GM18505 (cell line): Measurements from ENCODE around the gene TBX6.

Experiments used
- ATAC-seq: cut with Tn5 transposase; IDR thresholded peaks from one replicate; pipeline ENCODE4 v1.9.1; 2021; ENCODE audit not compliant: unreplicated experiment
- POLR2A ChIP-seq: IDR thresholded peaks from 4 replicates; pipeline ENCODE4 v1.6.1; 2011; ENCODE audit warnings: borderline replicate concordance; ENCODE audit not compliant: insufficient read depth, insufficient read length; ENCODE audit errors: extremely low read depth

The TBX6 gene

DNA sequence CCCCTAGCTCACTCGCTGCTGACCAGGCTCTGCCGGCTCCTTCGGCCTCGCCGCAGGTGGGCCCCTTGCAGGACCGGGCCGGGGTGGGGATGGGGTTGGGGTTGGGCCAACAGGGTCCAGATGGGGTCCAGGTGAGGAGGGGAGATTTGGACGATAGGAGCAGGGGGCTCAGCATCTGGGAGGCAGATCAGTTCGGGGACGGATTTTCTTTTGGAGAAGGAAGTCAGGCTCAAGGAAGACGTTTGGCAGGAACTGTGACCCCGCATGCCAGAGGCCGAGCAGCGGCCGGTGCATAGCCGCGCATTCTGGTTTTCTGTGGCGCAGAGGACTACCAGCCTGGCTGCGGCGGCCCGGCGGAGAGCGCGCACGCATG is 27.0 kb downstream of the TBX6 start:
- TF ChIP-seq POLR2A, result no peak
- no peak for ATAC-seq

DNA sequence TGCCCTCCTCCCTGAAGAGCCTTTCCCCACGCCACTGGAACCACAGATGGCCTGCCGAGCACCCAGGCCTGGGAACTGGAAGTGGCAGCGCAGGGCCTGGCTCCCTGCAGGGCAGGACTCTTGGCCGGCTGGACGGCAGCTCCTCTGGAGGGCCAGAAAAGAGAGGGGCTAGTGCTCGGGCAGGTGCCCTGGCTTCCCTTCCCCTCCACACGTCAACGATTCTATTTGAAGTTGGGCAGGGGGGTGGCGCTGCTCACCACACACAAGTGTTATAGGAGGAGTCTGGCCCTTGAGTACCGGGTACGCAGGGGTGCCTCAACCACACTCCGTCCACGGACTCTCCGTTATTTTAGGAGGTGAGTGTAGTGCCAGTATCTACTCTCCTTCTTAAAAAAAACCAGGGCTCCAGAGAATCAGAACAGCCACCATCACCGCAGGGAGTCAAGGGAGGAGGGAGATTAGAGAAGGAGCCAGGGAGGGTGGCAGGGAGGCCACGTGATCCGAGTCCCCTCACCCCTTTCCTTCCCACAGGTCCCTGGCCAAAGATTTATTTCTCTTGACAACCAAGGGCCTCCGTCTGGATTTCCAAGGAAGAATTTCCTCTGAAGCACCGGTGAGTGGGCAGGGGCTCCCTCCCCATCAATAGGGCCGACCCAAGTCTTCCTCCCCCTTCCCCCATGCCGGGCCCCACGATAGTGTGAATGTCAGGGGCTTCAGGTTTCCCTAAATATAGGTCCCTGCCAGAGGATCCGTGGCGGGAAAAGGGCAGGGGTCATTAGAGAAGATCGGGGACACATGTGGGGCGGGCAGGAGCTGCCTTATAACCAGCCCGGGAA is 27.6 kb downstream of the TBX6 start:
- no peak for ATAC-seq
- peak; percentile 73 for TF ChIP-seq POLR2A

DNA sequence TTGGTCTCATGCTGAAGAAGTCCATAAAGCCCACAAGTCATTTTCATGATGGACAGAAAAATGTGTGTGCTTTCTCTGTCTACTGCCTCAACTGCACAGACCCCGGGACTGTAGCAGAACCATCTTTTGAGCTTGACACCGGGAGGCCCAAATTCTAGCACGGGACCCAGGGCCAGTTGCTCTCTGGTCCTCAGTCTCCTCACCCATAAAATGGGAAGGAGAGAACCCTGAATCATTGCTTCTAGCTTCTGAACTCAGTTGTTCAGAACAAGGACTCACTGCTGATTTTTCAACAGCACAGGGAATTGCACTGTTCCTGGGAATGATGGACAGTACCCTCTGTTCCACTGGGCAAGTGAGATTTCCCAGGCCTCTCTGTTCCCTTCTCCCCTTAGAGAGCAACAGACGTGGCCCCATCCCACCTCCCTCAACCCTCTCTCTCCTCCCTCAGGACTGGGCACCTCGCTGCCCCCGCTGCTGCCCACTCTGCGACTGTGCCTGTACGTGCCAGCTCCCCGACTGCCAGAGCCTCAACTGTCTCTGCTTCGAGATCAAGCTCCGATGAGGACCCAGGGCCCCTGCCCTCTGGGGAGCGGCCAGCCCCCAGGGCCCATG is 28.3 kb downstream of the TBX6 start:
- TF ChIP-seq POLR2A, result no peak
- ATAC-seq, result no peak

DNA sequence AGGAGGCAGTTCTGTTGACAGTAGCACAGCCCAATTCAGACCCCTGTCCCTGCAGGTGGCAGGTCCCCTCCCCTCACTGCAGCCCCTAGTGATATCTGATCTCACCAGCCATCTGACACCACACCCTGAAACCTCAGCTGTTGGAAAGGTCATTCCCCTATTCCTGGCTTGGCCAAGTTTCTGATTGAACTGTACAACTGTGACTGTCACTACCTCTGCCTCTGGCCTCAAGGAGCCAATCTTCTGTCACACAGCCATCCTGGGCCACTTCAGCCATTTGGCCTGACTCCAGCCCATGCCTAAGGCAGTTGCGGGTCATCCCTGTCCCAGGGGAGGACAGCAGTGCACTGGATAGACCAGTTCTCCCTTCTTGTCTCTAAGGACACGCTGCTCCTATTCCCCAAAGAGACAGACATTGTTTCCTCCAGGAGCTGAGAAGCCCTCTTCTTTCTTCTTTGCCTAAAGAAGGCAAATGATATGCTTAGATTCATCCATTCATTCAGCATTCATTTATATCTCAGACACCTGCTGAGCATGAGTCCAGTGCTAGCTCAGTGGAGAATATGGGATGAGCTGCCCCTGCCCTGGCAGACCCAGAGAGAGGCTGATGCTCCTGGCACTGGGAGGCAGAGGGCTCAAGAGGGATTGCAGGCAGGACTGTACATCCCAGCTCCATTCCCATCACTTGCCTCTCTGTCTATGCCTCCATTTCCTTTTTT is 30.7 kb downstream of the TBX6 start:
- ATAC-seq, result no peak
- TF ChIP-seq POLR2A, result no peak

DNA sequence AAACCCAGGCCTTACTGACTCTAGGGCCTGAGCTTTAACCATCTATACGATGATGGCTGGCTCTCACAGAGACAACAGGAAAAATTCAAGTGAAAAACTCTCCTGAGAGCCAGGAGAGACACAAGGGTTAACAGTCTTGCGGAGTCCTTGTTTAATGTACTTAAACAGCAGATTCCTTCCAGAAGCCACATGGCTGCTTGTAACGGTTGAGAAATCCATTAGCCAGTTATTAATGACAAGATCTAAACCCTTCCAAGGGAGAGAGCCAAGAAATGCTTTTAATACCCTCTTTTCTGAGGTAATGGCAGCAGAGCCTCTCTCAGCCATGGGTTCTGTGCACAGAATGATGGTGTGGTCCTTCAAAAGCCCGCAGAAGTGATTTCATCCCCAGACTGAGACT is 31.4 kb downstream of the TBX6 start:
- no peak for TF ChIP-seq POLR2A
- no peak for ATAC-seq

DNA sequence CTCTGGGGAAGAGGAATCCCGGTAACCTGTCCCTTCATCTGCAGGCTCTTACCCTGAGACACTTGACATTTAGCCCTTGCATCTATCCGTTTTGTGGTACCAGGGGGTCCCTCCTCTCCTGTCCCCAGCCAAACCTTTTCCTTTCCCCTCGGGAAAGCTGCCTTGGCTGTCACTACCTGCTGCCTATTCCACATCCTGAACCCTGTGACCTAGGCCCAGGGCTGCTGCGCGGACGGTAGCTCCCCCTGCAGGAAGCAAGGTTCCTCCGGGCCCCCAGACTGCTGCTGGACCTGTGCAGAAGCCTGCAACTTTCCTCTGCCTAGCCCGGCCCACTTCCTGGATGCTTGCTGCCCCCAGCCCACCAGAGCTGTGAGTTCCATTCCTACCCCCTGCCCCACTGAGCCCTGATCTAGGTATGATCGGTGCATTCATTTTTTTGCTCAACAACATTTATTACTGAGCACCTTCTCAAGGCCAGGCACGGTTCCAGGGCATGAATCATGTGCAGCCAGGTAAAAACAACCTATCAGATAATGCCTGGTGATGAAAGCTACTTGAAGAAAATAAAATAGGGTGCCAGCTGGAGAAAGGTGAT is 36.7 kb downstream of the TBX6 start:
- ATAC-seq, result no peak
- TF ChIP-seq POLR2A, result no peak

DNA sequence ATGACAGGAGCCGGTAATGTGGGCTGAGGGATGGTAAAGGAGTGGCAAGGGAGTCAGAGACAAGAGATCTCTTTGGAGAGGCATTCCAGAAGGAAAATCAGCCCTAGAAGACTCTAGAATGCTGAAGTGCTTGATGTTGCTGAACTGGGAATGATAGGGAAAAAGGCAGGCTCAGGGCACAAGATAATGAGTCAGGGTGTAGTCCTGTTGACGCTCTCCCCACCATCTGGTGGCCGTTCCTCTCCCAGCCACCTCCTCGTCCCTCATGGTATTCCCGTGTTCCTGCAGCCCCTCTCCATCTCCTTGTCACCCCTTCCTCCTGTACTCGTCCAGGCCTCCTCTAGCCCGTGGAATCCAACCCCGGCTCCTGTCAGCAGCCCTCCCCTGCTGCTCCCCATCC is 37.3 kb downstream of the TBX6 start:
- ATAC-seq, result no peak
- TF ChIP-seq POLR2A, result no peak

DNA sequence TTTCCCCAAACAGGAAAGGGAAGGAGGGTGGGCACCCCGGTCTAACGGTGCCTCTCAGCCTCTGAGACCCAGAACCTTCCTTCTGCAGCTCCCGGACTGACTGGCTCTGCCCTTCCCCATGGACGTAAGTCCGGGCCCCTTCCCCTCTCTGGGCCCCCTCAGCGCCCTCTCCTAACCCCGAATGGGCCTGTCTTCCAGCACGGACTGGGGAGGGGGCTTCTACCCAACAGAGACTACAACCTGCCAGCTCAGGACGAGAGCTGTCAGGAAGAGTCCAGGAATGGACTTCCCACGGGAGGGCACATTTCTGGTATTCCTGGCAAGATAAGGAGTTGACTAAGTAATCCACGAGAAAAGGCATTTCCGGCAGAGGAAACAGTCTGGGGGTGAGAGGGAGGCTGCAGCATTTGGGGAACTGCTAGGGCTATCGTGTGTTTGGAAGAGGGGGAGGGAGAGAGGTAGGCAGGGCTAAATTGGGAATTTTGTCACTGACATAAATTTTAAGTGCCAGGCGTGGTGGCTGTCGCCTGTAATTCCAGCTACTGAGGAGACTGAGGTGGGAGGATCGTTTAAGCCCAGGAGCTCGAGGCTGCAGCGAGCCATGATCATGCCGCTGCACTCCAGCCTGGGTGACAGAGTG is 38.2 kb downstream of the TBX6 start:
- no peak for TF ChIP-seq POLR2A
- no peak for ATAC-seq

DNA sequence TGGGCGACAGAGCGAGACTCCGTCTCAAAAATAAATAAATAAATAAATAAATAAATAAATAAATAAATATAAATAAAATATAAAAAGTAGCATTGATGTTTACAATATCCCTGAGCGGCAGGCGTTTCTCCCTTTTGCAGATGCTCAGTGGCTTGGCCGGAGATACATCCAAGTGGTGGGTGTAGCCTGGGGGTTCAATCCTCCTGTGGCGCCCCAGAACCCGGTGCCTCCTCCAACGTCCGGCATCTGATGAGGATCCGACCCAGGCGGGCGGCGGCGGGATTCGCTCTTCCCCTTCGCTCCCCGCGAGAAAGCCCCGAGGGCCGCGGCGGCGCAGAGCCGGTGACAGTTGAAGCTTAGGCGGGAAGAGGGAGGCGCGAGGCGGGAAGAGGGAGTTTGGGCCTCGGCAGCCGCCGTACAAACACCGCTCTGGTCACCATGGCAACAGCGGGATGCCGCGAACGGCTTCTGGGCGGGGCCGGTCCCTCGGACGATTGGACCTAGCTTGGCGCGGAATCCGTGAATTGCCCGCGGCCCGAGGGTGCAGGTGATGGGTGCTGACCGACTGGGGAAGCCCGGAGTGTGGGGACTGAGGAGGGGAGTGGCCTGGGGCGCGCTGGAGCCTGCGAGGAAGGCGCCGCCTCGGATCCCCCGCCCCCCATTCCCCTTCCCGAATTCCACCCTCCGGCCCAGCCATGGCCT is 38.9 kb downstream of the TBX6 start:
- ATAC-seq, result peak; percentile 66
- TF ChIP-seq POLR2A, result no peak

DNA sequence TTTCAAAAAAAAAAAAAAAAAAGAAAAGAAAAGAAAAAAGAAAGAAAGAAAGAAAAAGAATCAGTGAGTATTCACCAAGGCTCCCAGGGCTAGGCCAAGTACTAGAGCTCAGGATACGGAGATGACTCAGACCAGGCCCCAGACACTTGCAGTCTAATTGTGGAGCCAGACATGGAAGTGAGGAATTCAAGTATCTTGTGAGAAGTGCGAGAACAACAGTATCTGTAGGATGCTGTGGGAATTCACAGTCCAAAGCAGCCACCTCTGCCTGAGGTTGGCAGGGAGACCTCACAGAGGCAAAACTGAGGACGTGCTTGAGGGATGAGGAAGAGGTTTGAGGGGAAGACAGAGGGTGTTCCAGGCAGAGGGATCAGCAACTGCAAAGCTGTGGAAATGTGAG is 40.2 kb downstream of the TBX6 start:
- ATAC-seq, result no peak
- TF ChIP-seq POLR2A, result no peak

DNA sequence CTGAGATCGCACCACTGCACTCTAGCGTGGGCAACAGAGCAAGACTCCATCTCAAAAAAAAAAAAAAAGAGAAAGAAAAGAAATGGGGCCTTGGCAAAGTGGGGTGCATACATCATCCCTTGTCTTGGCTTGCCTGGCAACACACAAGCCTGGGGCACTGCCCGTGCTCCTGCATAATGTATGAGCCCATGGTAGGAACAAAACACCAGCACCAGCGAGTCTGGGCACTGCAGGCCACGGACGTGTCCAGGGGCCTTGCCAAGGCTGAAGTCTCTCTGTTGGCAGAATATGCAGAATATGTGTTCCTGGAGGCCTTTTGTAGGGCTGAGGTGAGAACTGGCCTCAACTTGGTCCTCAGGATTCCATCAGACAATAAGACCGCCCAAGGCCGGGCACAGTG is 41.9 kb downstream of the TBX6 start:
- ATAC-seq, result no peak
- TF ChIP-seq POLR2A, result no peak

DNA sequence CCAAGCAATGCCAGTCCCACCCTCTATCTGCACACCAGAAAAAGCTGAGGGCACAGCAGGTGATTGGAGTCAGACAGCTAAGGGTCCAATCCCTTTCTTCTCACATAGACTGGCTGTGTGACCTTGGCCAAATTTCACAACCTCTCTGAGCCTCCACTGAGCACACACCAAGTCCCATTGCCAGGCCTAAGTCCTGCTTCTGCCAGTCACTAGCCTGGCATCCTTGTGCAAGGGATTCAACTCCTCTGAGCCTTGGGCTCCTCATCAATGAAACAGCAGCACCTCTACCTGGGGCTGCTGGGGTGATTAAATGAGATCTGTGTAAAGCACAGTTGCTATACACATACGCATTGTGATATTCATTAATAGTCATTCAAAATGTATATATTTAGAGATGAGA is 45.1 kb downstream of the TBX6 start:
- ATAC-seq, result no peak
- TF ChIP-seq POLR2A, result no peak
